Activated CD4-positive, alpha-beta T cell treated with anti-CD3 and anti-CD28 coated beads, Interleukin-2, amount 10 ng/mL, durations not matched to agents 24 days and 14 days (primary cell): ENCODE data around the gene ZNF329. TPM values are rescaled to one million over a fixed set of nuclear protein-coding genes. Genes with fewer than 3 reads are reported as not detected.

ENCODE experiments used
- DNase-seq: peaks from one replicate; pipeline ENCODE4 v3.0.0; 2022
- H3K27ac Mint-ChIP-seq: one replicate; pipeline ENCODE4 v1.8.0; 2022; ENCODE audit warnings: mild to moderate bottlenecking, mixed read lengths
- H3K27me3 Mint-ChIP-seq: one replicate; pipeline ENCODE4 v1.8.0; 2022; ENCODE audit warnings: mixed read lengths
- H3K36me3 Mint-ChIP-seq: one replicate; pipeline ENCODE4 v1.8.0; 2022; ENCODE audit warnings: low read depth, mild to moderate bottlenecking, mixed read lengths
- H3K4me1 Mint-ChIP-seq: one replicate; pipeline ENCODE4 v1.8.0; 2021; ENCODE audit warnings: mixed read lengths
- H3K4me3 Mint-ChIP-seq: one replicate; pipeline ENCODE4 v1.8.0; 2022; ENCODE audit warnings: mild to moderate bottlenecking, moderate library complexity, mixed read lengths
- H3K9me3 Mint-ChIP-seq: one replicate; pipeline ENCODE4 v1.8.0; 2021; ENCODE audit warnings: mixed read lengths
- intact Hi-C: fragments of 100-400 bp; cut with micrococcal nuclease; formaldehyde crosslinking; loops from one replicate; pipeline ENCODE4 v1.15.1; 2023
- total RNA-seq: library from RNA; stranded (reverse); gene quantifications from 2 replicates; pipeline ENCODE4 v1.2.3, GENCODE V29; 2022

ZNF329 gene
- total RNA-seq, 1 donor from 2014 or later: 1.4 TPM

GRCh38 chr19:58079792-58080191 lies 70.8 kb downstream of the ZNF329 start:
- no peak overlapping the region for H3K27ac Mint-ChIP-seq
- intact Hi-C loops: no loop called here
- no peaks in the 10 kb centered on the region for H3K27me3 Mint-ChIP-seq
- peaks cover 3% of the 10 kb centered on the region for H3K36me3 Mint-ChIP-seq
- H3K4me1 Mint-ChIP-seq: no peaks in the 10 kb centered on the region
- no peak overlapping the region for H3K4me3 Mint-ChIP-seq
- DNase-seq: no peak
- H3K9me3 Mint-ChIP-seq: peaks cover 22% of the 10 kb centered on the region

Other genes starting within 250 kb of the ZNF329 start
- 9.7 and 11.6 TPM in 2 replicates for gene ZNF417, start 234.2 kb downstream of the ZNF329 start, total RNA-seq
- gene ZNF418, start 215.4 kb downstream of the ZNF329 start, total RNA-seq: 1.2 and 1.5 TPM in 2 replicates
- gene ZNF256, start 203.1 kb downstream of the ZNF329 start, total RNA-seq: 3.2 and 3.9 TPM in 2 replicates
- gene C19orf18, start 176.3 kb downstream of the ZNF329 start, total RNA-seq: not detected in 2 replicates
- gene ZNF606, start 148.0 kb downstream of the ZNF329 start, total RNA-seq: 6.6 and 7.0 TPM in 2 replicates
- not detected in 2 replicates for gene ZSCAN1, start 116.8 kb downstream of the ZNF329 start, total RNA-seq
- 0.05 TPM in 1 of 2 replicates, not detected in the other for gene ZNF135, start 91.5 kb downstream of the ZNF329 start, total RNA-seq
- gene ZSCAN18, start 52.6 kb downstream of the ZNF329 start, total RNA-seq: 4.8 and 5.3 TPM in 2 replicates
- 19.4 and 19.8 TPM in 2 replicates for gene ZNF274, start 32.3 kb upstream of the ZNF329 start, total RNA-seq
- 52.9 and 55.5 TPM in 2 replicates for gene ZNF544, start 78.1 kb upstream of the ZNF329 start, total RNA-seq
- gene ZNF8, start 128.2 kb upstream of the ZNF329 start, total RNA-seq: 4.8 and 5.1 TPM in 2 replicates
- gene ERVK3-1, start 154.6 kb upstream of the ZNF329 start, total RNA-seq: 75.2 and 80.7 TPM in 2 replicates
- 4.2 and 4.6 TPM in 2 replicates for gene ZSCAN22, start 176.2 kb upstream of the ZNF329 start, total RNA-seq
- gene A1BG, start 202.7 kb upstream of the ZNF329 start, total RNA-seq: 7.6 and 7.7 TPM in 2 replicates
- 0.79 and 1.1 TPM in 2 replicates for gene ZNF497, start 212.0 kb upstream of the ZNF329 start, total RNA-seq
- 0.89 and 1.1 TPM in 2 replicates for gene ZNF837, start 230.2 kb upstream of the ZNF329 start, total RNA-seq
- 1,286 and 1,288 TPM in 2 replicates for gene RPS5, start 236.5 kb upstream of the ZNF329 start, total RNA-seq
- 0.54 and 1.1 TPM in 2 replicates for gene RNF225, start 244.9 kb upstream of the ZNF329 start, total RNA-seq